Gastrocnemius medialis (tissue), 4 donors: ENCODE measurements around the gene TMED3.

Experiments used
- POLR2A ChIP-seq, 2 donors: fragments of 450-650 bp; IDR thresholded peaks; one replicate each; pipeline ENCODE4 v1.6.1; 2017; ENCODE audit warnings: antibody characterized with exemption in 2 of 2, mild to moderate bottlenecking in 2 of 2, moderate library complexity in 2 of 2
- TF ChIP-seq, protein P1 (sequence below), 5 experiments: fragments of 450-650 bp in 3 of 5; fragments of 200-600 bp in 2 of 5; sonication (generic) in 2 of 5; IDR thresholded peaks in 4 of 5; conservative IDR thresholded peaks in 1 of 5; 1 replicate in 4 of 5; 2 replicates in 1 of 5; pipeline ENCODE4 v1.5.1; 2016 to 2019; ENCODE audit warnings: antibody characterized with exemption in 5 of 5, mild to moderate bottlenecking in 3 of 5, moderate library complexity in 3 of 5

DNA sequence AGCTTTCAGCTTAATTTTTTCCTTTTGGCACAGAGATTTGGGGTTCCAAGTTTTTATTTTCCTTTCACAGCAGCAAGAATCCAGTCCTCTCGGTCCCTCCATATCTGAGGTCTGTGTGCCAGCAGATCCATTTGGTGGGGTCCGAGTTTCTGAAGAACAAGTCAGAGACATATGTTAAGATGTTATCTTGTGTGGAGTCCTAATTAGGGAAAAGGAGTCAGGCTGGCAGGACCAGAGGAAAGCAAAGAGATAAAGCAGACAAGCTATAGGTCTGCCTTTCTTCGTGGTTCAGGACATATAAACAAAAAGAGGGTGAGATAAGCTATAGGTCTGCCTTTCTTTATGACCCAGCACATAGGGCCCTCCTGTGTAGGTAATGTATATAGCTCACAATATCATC lies 54.9 kb downstream of the TMED3 start:
- TF ChIP-seq, protein P1, sequence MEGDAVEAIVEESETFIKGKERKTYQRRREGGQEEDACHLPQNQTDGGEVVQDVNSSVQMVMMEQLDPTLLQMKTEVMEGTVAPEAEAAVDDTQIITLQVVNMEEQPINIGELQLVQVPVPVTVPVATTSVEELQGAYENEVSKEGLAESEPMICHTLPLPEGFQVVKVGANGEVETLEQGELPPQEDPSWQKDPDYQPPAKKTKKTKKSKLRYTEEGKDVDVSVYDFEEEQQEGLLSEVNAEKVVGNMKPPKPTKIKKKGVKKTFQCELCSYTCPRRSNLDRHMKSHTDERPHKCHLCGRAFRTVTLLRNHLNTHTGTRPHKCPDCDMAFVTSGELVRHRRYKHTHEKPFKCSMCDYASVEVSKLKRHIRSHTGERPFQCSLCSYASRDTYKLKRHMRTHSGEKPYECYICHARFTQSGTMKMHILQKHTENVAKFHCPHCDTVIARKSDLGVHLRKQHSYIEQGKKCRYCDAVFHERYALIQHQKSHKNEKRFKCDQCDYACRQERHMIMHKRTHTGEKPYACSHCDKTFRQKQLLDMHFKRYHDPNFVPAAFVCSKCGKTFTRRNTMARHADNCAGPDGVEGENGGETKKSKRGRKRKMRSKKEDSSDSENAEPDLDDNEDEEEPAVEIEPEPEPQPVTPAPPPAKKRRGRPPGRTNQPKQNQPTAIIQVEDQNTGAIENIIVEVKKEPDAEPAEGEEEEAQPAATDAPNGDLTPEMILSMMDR (IDR thresholded peaks at IDR 0.05 in 4 of 5, conservative IDR thresholded peaks at IDR 0.05 in 1 of 5), result no peak
- no peak for TF ChIP-seq POLR2A (IDR thresholded peaks at IDR 0.05)
